ENCODE results near the gene METTL6.

The METTL6 gene

GRCh38 chr3:15456321-15456720 lies 29.0 kb upstream of the METTL6 start:
- no peak overlapping the region for H3K4me3 ChIP-seq (ENCODE audit: low read depth, low read length)
- in situ Hi-C loops (cut with HindIII; ENCODE audit: low sequenced_read_pairs) = no loop called here
- no peak for TF ChIP-seq CTCF (IDR thresholded peaks at IDR 0.05; ENCODE audit: low read depth, low read length)
- DNase-seq (ENCODE audit: low read depth, low spot score) = no peak

GRCh38 chr3:15455756-15456155 lies 28.4 kb upstream of the METTL6 start:
- no peak for DNase-seq (ENCODE audit: low read depth, low spot score)
- in situ Hi-C loops (cut with HindIII; ENCODE audit: low sequenced_read_pairs) = no loop called here
- TF ChIP-seq CTCF (IDR thresholded peaks at IDR 0.05; ENCODE audit: low read depth, low read length) = no peak
- H3K4me3 ChIP-seq (ENCODE audit: low read depth, low read length) = no peak overlapping the region

GRCh38 chr3:15454965-15455364 lies 27.6 kb upstream of the METTL6 start:
- TF ChIP-seq CTCF (IDR thresholded peaks at IDR 0.05; ENCODE audit: low read depth, low read length) = no peak
- no peak overlapping the region for H3K4me3 ChIP-seq (ENCODE audit: low read depth, low read length)
- in situ Hi-C loops (cut with HindIII; ENCODE audit: low sequenced_read_pairs) = no loop called here
- no peak for DNase-seq (ENCODE audit: low read depth, low spot score)

GRCh38 chr3:15453991-15454625 lies 26.8 kb upstream of the METTL6 start:
- no peak for TF ChIP-seq CTCF (IDR thresholded peaks at IDR 0.05; ENCODE audit: low read depth, low read length)
- no peak for DNase-seq (ENCODE audit: low read depth, low spot score)
- no peak overlapping the region for H3K4me3 ChIP-seq (ENCODE audit: low read depth, low read length)
- in situ Hi-C loops (cut with HindIII; ENCODE audit: low sequenced_read_pairs) = no loop called here

- in situ Hi-C loops (cut with HindIII; ENCODE audit: low sequenced_read_pairs) = no loop called here
- no peak overlapping the region for H3K4me3 ChIP-seq (ENCODE audit: low read depth, low read length)
- TF ChIP-seq CTCF (IDR thresholded peaks at IDR 0.05; ENCODE audit: low read depth, low read length) = no peak
- DNase-seq (ENCODE audit: low read depth, low spot score) = no peak
Measured at GRCh38 chr3:15453501-15453900, 26.2 kb upstream of the METTL6 start.

- TF ChIP-seq CTCF (IDR thresholded peaks at IDR 0.05; ENCODE audit: low read depth, low read length) = no peak
- no peak for DNase-seq (ENCODE audit: low read depth, low spot score)
- H3K4me3 ChIP-seq (ENCODE audit: low read depth, low read length) = no peak overlapping the region
- in situ Hi-C loops (cut with HindIII; ENCODE audit: low sequenced_read_pairs) = no loop called here
Measured at GRCh38 chr3:15452961-15453360, 25.6 kb upstream of the METTL6 start.

- in situ Hi-C loops (cut with HindIII; ENCODE audit: low sequenced_read_pairs) = no loop called here
- H3K4me3 ChIP-seq (ENCODE audit: low read depth, low read length) = no peak overlapping the region
- DNase-seq (ENCODE audit: low read depth, low spot score) = no peak
- TF ChIP-seq CTCF (IDR thresholded peaks at IDR 0.05; ENCODE audit: low read depth, low read length) = no peak
Measured at GRCh38 chr3:15452156-15452555, 24.8 kb upstream of the METTL6 start.

Measured in astrocyte of the spinal cord (primary cell).